BJ (cell line): Measurements from ENCODE around the gene MEF2C. TPM values are rescaled to one million over a fixed set of nuclear protein-coding genes. Genes with fewer than 3 reads are reported as not detected.

ENCODE experiments used
- CTCF ChIA-PET: fragments of 350-600 bp; formaldehyde crosslinking; extraction: SDS; loops from one replicate; lab custom pipeline; 2021; ENCODE audit warnings: antibody characterized with exemption, inconsistent platforms; lab: Yijun Ruan, JAX
- POLR2A ChIA-PET: fragments of 300-600 bp; sonication (Branson Sonifier 250); formaldehyde crosslinking; extraction: SDS; loops from one replicate; lab custom pipeline; 2021; ENCODE audit warnings: antibody characterized with exemption; lab: Charles Lee
- DNase-seq: peaks from one replicate; pipeline ENCODE4 v3.0.0-alpha.2; 2011; ENCODE audit warnings: low read depth
- H3K27me3 ChIP-seq: 2 replicates; pipeline ENCODE4 v1.6.0; 2011; ENCODE audit warnings: low read length; ENCODE audit not compliant: control insufficient read depth, insufficient read depth
- H3K36me3 ChIP-seq: 2 replicates; pipeline ENCODE4 v1.5.1; 2011; ENCODE audit warnings: low read length; ENCODE audit not compliant: control insufficient read depth, insufficient read depth
- H3K4me3 ChIP-seq: 2 replicates; pipeline ENCODE4 v1.5.1; 2011; ENCODE audit warnings: low read depth, mild to moderate bottlenecking, control low read depth, low read length
- CTCF ChIP-seq: IDR thresholded peaks from 2 replicates; pipeline ENCODE4 v1.5.1; 2011; ENCODE audit warnings: low read depth, mild to moderate bottlenecking, control low read depth, inconsistent platforms, low read length, moderate library complexity; ENCODE audit not compliant: insufficient read depth
- polyA plus RNA-seq: library from polyadenylated mRNA; depleted of rRNA; stranded (reverse); fragments of >200 nt; gene quantifications from 2 replicates; pipeline ENCODE4 v1.2.3, GENCODE V29; 2011

MEF2C gene
- polyA plus RNA-seq, 1 experiment: 1.6 TPM

GRCh38 chr5:88819301-88819999 lies 63.5 kb downstream of the MEF2C start:
- ChIA-PET POLR2A (no interaction called here), CTCF (interaction anchor here (1.3 to 2.0 kb wide), 3 partner anchors 10 to 33 kb away, joined by 3 to 6 read pairs (median 3); no protein-coding TSS in a partner anchor)
- no peak for DNase-seq
- H3K36me3 ChIP-seq: no peaks in the 10 kb centered on the region
- no peak overlapping the region for H3K4me3 ChIP-seq
- H3K27me3 ChIP-seq: no peaks in the 10 kb centered on the region
- TF ChIP-seq CTCF: no peak

- no peak for TF ChIP-seq CTCF
- Histone ChIP-seq H3K36me3 (no peaks in the 10 kb centered on the region), H3K27me3 (no peaks in the 10 kb centered on the region), H3K4me3 (no peak overlapping the region)
- ChIA-PET POLR2A (no interaction called here), CTCF (no interaction called here)
- no peak for DNase-seq
Observed at GRCh38 chr5:88818296-88818695, 64.7 kb downstream of the MEF2C start.

GRCh38 chr5:88816195-88816594 lies 66.8 kb downstream of the MEF2C start:
- POLR2A ChIA-PET: no interaction called here
- Histone ChIP-seq H3K27me3 (no peaks in the 10 kb centered on the region), H3K4me3 (no peak overlapping the region), H3K36me3 (no peaks in the 10 kb centered on the region)
- TF ChIP-seq CTCF: no peak
- no peak for DNase-seq
- CTCF ChIA-PET: interaction anchor here (0.5 kb wide), 1 partner anchor 454 kb away, joined by 4 read pairs; no protein-coding TSS in a partner anchor

GRCh38 chr5:88815050-88815789 lies 67.8 kb downstream of the MEF2C start:
- Histone ChIP-seq H3K36me3 (no peaks in the 10 kb centered on the region), H3K4me3 (no peak overlapping the region), H3K27me3 (no peaks in the 10 kb centered on the region)
- TF ChIP-seq CTCF: no peak
- DNase-seq: no peak
- ChIA-PET POLR2A (no interaction called here), CTCF (no interaction called here)

GRCh38 chr5:88813805-88814575 lies 69.0 kb downstream of the MEF2C start:
- no peak for DNase-seq
- ChIA-PET CTCF (no interaction called here), POLR2A (no interaction called here)
- no peaks in the 10 kb centered on the region for H3K27me3 ChIP-seq
- no peaks in the 10 kb centered on the region for H3K36me3 ChIP-seq
- no peak for TF ChIP-seq CTCF
- H3K4me3 ChIP-seq: no peak overlapping the region
